GM12891 (cell line): ENCODE measurements around the gene RANBP17.
"Not testable (repeated sequence)": the region's sequence is repeated elsewhere in the genome, so short reads cannot be mapped to it uniquely, and the experiment has no call there.

Experiments used
- PAX5 ChIP-seq: IDR thresholded peaks from 2 replicates; pipeline ENCODE4 v1.6.1; 2011; ENCODE audit warnings: low read length, moderate library complexity, mild to moderate bottlenecking; ENCODE audit not compliant: insufficient read depth, severe bottlenecking
- POLR2A ChIP-seq: IDR thresholded peaks from 2 replicates; pipeline ENCODE4 v1.6.1; 2011; ENCODE audit warnings: low read depth, low read length, control low read depth
- POLR2AphosphoS5 ChIP-seq: IDR thresholded peaks from 2 replicates; pipeline ENCODE4 v1.6.1; 2011; ENCODE audit warnings: low read depth, low read length, control low read depth
- POU2F2 ChIP-seq: IDR thresholded peaks from 2 replicates; pipeline ENCODE4 v1.6.1; 2011; ENCODE audit warnings: low read depth, mild to moderate bottlenecking, control low read depth, low read length, moderate library complexity
- SPI1 ChIP-seq: IDR thresholded peaks from 2 replicates; pipeline ENCODE4 v1.6.1; 2011; ENCODE audit warnings: low read depth, low read length, control low read depth
- TAF1 ChIP-seq: IDR thresholded peaks from 2 replicates; pipeline ENCODE4 v1.6.1; 2011; ENCODE audit warnings: low read depth, low read length, control low read depth

GRCh38 chr5:170833981-170834380 lies 27.8 kb upstream of the RANBP17 start:
- not testable (repeated sequence) for TF ChIP-seq POLR2A, SPI1, POLR2AphosphoS5, TAF1, POU2F2, PAX5
